Activated CD4-positive, alpha-beta T cell treated with anti-CD3 and anti-CD28 coated beads, Interleukin-2, amount 50 U/mL, for 1 hour (primary cell): ENCODE measurements around the gene L2HGDH.
"Not testable (repeated sequence)": the region's sequence is repeated elsewhere in the genome, so short reads cannot be mapped to it uniquely, and the experiment has no call there.

Source experiments
- DNase-seq: peaks from one replicate; pipeline ENCODE4 v3.0.0-alpha.2; 2020

Gene L2HGDH

DNA sequence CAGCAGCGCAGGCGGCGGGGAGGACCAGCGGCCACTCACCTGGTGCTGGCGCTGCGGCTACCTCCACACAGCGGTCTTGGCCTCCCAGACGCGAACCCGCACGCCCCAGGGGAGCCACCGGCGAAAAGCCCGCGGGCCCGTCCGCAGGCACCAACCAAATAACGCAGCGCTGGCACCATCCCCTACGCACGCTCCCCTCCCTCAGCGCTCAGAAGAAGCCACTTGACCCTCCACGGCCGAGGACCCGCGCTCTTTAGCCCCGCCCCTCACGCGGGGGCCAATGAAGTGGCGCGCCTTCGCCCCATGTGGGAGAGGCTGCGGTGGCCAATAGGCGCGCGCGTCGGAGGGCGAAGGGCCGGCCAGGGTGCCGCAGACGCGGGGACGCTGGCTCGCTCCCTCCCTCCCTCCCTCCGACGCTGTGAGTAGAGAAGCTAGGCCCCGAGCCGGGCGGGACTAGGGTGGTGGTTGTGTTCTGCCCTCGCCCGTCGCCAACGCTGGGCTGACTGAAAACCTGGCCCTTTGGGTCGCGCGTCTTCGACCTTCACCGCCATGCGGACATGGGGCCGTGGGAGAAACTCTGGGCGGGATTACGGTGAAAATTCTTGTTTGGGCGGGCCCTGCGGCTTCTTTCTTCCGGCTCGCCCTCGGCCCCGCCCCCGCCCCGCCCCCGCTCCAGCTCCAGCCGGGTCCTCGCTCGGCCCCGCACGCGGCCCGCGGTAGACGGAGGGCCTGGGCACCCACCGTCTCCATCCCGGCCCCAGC, at the start of gene L2HGDH, which contains the start of gene DMAC2L:
Gene L2HGDH (minus strand): TSS at position 258 of the 762 bp plus-strand sequence. CDS start 79 bp downstream, at position 179.
Gene DMAC2L (plus strand): TSS at position 353 of the 762 bp plus-strand sequence. CDS start 9,164 bp downstream, outside the sequence.
- DNase-seq, result peak; percentile 81

DNA sequence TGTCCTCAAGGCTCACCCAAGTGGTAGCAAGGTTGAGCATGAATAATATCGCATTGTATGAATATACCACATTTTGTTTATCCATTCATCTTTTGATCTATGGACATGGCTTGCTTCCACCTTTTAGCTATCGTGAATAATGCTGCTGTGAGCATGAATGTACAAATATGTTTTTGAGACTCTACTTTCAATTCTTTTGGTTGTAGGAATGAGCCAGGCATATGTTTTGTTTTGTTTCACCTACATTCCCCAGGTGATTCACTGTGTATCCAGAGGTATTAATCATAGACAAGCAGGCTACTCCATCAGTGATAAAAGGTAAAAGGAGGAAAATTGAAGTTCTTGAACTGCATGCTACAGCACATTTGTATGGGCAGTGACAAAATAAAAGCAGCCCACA, 48.8 kb upstream of the L2HGDH start:
- DNase-seq, result no peak

GRCh38 chr14:50360093-50360492, 48.1 kb upstream of the L2HGDH start:
- DNase-seq, result no peak

GRCh38 chr14:50359631-50360030, 47.6 kb upstream of the L2HGDH start:
- no peak for DNase-seq

DNA sequence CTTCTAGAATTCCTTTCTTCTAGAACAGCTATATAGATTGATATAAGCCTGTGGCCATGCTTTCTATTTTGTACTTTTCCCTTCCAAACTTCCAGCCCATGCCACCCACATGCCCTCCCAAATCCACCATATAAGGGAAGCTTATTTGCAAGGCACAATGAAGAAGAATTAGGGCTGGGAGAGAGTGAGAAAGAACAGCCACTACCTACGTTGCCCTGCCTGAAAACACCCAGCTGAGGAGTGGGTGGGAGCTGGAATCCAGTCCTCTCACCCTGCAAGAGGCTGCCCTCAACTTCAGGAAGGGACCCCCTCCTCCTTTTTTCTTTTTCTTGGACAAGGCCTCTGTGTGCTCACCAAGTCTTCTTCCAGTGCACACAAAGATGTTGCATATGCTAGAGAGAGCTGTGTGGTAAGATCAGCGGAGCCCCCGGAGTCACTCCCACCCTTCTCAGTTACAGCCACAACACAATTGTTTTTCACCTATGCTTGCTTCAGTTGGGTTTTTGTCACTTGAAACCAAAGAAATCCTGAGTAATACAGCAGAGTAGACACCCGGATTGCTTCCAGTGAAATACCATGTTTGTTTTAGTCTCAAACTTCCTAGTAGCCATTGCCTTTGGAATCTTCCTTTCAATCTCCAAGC, 45.8 kb upstream of the L2HGDH start:
- DNase-seq, result no peak

- DNase-seq, result no peak
Measured at GRCh38 chr14:50357124-50357523, 45.1 kb upstream of the L2HGDH start.

- DNase-seq, result not testable (repeated sequence)
Measured at GRCh38 chr14:50356283-50356682, 44.3 kb upstream of the L2HGDH start.

DNA sequence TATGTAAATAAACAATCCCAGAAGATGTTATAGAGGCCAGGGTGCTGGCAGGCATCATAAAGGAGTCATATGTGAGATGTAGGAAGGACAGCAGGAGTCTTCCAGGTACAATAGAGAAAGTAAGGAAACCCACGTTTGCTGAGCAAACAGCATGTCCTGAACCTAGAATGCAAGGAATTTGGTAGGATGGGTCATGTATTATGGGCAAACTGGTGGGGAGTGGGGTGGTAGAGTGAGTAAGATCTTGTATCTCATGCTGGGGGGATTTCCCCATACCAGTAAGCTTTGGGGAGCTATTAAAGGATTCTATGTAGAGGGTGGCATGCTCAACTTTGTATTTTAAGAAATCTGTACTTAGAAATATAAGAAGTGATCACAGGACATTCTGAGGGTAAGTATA, 43.7 kb upstream of the L2HGDH start:
- DNase-seq, result no peak

- DNase-seq, result no peak
Measured at GRCh38 chr14:50354527-50354926, 42.5 kb upstream of the L2HGDH start.

- DNase-seq, result no peak
Measured at GRCh38 chr14:50353126-50353525, 41.1 kb upstream of the L2HGDH start.

DNA sequence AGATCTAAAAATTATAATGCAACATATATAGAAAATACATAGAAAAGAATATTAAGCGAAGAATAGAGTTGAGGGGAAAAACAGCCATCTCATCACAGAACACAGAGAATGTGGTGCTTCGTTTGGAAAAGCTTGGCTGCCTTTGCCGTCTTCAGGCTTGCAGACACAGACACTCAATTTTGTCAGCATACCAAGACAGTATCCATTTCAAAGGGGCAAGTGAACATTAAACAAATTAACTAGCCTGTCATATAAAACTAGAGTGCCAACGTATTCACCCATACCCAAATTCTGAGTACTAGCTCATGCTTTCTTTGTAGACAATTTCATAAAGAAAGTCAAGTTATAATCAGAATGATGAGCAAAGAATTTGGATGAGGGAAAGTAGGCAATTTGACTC, 40.6 kb upstream of the L2HGDH start:
- no peak for DNase-seq

- DNase-seq, result no peak
Measured at GRCh38 chr14:50350975-50351374, 38.9 kb upstream of the L2HGDH start.

DNA sequence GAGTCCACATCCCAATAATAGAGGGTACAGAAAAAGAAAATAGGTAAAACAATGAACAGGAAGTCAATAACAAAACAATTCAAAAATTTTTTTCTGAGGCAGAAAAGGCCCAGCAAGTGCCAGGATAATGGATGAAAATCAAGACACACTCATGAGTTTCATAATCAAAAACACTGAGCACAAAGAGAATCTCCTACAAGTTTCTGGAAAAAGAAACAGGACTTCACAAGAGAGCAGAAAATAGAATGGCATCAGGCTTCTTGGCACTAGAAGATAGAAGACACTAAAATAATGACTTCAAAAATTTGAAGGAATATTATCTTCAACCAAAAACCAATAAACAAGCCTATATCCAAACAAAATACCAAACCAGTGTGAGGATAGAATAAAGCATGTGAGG, 36.9 kb upstream of the L2HGDH start:
- DNase-seq, result no peak

- DNase-seq, result no peak
Measured at GRCh38 chr14:50347521-50347920, 35.5 kb upstream of the L2HGDH start.

DNA sequence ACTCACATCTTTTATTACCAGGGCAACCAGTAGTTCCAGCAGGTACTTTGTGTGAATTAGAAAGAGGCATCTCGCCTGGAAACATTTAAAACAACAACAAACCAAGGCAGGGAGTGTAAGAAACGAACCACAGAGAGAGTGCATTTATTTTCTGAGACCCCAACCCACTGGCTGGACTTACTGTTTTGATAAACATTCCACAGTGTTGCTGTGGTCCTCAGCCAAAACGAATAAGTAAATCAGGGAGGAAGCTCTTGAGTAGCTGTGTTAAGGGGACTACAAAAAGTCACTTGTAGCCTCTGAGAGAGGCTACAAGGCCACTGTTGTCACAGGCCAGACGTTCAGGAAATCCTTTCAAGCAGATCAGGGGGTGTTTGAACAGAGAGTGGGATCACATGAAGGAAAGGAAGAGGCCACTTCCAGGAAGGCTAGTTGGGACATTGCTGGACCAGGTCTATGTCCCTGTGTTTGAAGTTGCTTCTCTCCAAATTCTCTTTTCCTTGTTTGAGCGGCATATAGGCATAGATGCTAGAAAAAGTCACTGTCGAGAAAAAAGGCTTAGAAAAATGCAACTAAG, 33.9 kb upstream of the L2HGDH start:
- no peak for DNase-seq

DNA sequence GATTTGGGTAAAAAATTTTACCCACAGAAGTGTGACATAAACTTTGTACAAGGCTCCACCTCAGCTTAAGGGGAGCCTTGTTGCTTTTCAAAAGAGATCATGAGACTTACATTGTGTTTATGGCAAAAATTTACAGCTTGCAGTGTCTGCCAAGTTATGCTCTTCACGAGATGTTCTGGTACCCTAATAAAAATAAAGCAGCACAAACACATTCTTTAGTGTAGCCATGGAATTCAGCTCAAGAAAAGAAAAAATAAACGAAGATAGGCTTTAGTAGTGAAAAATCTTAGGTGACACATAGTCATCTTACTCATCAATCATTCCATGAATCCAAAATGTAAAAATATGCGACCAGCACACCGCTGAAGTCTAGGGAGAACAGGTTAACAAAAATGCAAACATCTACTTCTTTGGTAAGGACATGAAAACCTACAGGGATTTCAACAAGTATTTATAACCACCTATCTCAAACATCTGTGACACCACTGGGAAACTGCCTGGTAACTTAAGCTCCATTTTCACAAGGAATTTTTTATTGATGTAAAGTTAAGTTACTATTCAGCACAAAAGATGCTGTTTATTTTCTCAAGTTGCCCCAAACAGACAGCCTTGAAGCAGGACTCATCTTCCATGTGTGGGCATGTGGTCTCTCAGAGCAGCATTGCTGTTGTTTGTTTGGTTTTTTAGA, 33.0 kb upstream of the L2HGDH start:
- DNase-seq, result no peak

- no peak for DNase-seq
Measured at GRCh38 chr14:50344116-50344775, 32.2 kb upstream of the L2HGDH start.

DNA sequence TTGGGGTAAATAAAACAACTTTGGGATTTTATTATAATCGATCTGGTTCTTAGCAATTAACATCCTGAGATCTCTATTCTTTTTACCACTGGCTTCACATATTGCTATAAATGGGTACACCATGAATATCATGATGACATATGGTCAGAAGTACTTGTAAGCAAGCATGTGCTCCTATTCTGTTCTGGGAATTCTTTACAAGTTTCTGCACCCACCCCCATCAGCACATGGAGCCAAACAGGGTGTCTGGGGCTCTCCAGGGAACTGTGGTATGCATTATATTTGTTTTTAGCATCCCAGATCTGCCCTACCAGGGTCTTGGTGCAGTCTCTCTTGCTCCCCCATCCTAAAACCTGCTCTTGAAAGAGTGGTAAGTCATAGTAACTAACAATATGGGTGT, 31.4 kb upstream of the L2HGDH start:
- DNase-seq, result no peak

GRCh38 chr14:50342221-50343078, 30.4 kb upstream of the L2HGDH start:
- peak; percentile 22 for DNase-seq

GRCh38 chr14:50340963-50341362, 28.9 kb upstream of the L2HGDH start:
- DNase-seq, result no peak

DNA sequence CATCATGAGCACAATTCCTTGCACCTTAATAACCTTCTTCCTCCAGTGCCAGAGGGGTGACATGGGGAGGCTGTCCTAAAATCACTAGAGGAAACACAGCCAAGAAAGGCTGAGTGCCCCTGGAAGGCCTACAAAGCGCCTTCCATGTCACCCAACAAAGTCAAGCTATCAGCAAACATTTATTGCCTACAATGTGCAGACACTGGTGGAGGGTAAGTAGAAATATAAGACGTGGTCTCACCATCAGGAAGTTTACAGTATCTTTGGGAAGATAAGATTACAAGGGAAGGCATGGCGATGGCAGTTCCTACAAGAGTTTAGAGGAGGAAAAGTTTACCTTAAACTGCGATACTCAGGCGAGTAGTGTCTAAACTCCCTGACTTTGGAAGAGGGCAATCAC, 28.0 kb upstream of the L2HGDH start:
- no peak for DNase-seq
